Natural killer cell (primary cell): ENCODE measurements around the gene DLGAP4. TPM values are rescaled to one million over a fixed set of nuclear protein-coding genes. Genes with fewer than 3 reads are reported as not detected.

Source experiments
- ATAC-seq, 3 donors: fragments of 150-1000 bp in 2 of 3; fragments of 200-7000 bp in 1 of 3; cut with Tn5 transposase; 1 replicate in 1 of 3; 2 replicates in 2 of 3; pipeline ENCODE4 v1.10.0; 2021; ENCODE audit warnings: mild to moderate bottlenecking in 2 of 3, moderate library complexity in 2 of 3
- DNase-seq, 2 donors: peaks; one replicate each; pipeline versions ENCODE4 v3.0.0 to v3.0.0-alpha.2; 2013 to 2021; ENCODE audit warnings: mixed read lengths in 1 of 2
- H3K27ac ChIP-seq: one replicate; pipeline ENCODE4 v1.5.1; 2013; ENCODE audit warnings: mild to moderate bottlenecking, low read length
- H3K27me3 ChIP-seq: one replicate; pipeline ENCODE4 v1.6.1; 2013; ENCODE audit warnings: low read length; ENCODE audit not compliant: control insufficient read depth, insufficient read depth
- H3K36me3 ChIP-seq: one replicate; pipeline ENCODE4 v1.6.1; 2013; ENCODE audit warnings: low read length; ENCODE audit not compliant: control insufficient read depth, insufficient read depth
- H3K4me1 ChIP-seq: one replicate; pipeline ENCODE4 v1.6.1; 2013; ENCODE audit warnings: low read length; ENCODE audit not compliant: control insufficient read depth, insufficient read depth
- H3K4me3 ChIP-seq: one replicate; pipeline ENCODE4 v1.5.1; 2013; ENCODE audit warnings: low read length
- H3K9me3 ChIP-seq: one replicate; pipeline ENCODE4 v1.6.1; 2013; ENCODE audit warnings: low read length; ENCODE audit not compliant: control insufficient read depth, insufficient read depth
- H3K27ac Mint-ChIP-seq, 2 donors: one replicate each; pipeline ENCODE4 v1.8.0; 2022; ENCODE audit warnings: mild to moderate bottlenecking in 2 of 2, mixed read lengths in 2 of 2, moderate library complexity in 1 of 2
- H3K27me3 Mint-ChIP-seq, 2 donors: one replicate each; pipeline ENCODE4 v1.8.0; 2022; ENCODE audit warnings: low read depth in 2 of 2, mixed read lengths in 2 of 2
- H3K36me3 Mint-ChIP-seq: one replicate; pipeline ENCODE4 v1.8.0; 2022; ENCODE audit warnings: mixed read lengths
- H3K4me1 Mint-ChIP-seq, 2 donors: one replicate each; pipeline ENCODE4 v1.8.0; 2022; ENCODE audit warnings: mixed read lengths in 2 of 2
- H3K4me3 Mint-ChIP-seq: one replicate; pipeline ENCODE4 v1.8.0; 2022; ENCODE audit warnings: mild to moderate bottlenecking, moderate library complexity, mixed read lengths
- H3K9me3 Mint-ChIP-seq, 2 donors: one replicate each; pipeline ENCODE4 v1.8.0; 2022; ENCODE audit warnings: mixed read lengths in 2 of 2
- WGBS: methylation state at CpG from one replicate; pipeline ENCODE4 v1.1.7; 2013; ENCODE audit warnings: missing lambda C conversion rate; ENCODE audit not compliant: insufficient coverage; 5-methylcytosine and 5-hydroxymethylcytosine counted together
- intact Hi-C: fragments of 100-400 bp; cut with micrococcal nuclease; formaldehyde crosslinking; loops from one replicate; pipeline ENCODE4 v1.14.2; 2022
- total RNA-seq, 4 donors: library from RNA; stranded (reverse); fragments of 120-200 nt in 1 of 4; gene quantifications; one replicate each; pipeline versions ENCODE4 v1.2.3 to v1.2.4, GENCODE V29; 2013 to 2022
- TF ChIP-seq, protein P1 (sequence below): fragments of 200-600 bp; IDR thresholded peaks from one replicate; pipeline ENCODE4 v1.8.0; 2022; ENCODE audit warnings: antibody characterized with exemption

The DLGAP4 gene
- total RNA-seq, 3 donors from 2014 or later (not counting 1 experiment from before 2014, with no cell fraction given), result 47.9 to 51.6 (median 51.2) TPM

- TF ChIP-seq, protein P1, sequence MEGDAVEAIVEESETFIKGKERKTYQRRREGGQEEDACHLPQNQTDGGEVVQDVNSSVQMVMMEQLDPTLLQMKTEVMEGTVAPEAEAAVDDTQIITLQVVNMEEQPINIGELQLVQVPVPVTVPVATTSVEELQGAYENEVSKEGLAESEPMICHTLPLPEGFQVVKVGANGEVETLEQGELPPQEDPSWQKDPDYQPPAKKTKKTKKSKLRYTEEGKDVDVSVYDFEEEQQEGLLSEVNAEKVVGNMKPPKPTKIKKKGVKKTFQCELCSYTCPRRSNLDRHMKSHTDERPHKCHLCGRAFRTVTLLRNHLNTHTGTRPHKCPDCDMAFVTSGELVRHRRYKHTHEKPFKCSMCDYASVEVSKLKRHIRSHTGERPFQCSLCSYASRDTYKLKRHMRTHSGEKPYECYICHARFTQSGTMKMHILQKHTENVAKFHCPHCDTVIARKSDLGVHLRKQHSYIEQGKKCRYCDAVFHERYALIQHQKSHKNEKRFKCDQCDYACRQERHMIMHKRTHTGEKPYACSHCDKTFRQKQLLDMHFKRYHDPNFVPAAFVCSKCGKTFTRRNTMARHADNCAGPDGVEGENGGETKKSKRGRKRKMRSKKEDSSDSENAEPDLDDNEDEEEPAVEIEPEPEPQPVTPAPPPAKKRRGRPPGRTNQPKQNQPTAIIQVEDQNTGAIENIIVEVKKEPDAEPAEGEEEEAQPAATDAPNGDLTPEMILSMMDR, result no peak
- no peak overlapping the region for H3K4me3 ChIP-seq
- no peaks in the 10 kb centered on the region for H3K36me3 Mint-ChIP-seq
- no peaks in the 10 kb centered on the region for H3K9me3 Mint-ChIP-seq
- no peaks in the 10 kb centered on the region for H3K27me3 ChIP-seq
- ATAC-seq (no peak), DNase-seq (no peak)
- no peak overlapping the region for H3K27ac Mint-ChIP-seq
- no peaks in the 10 kb centered on the region for H3K9me3 ChIP-seq
- H3K4me1 Mint-ChIP-seq, result peaks cover 48 to 55% of the 10 kb centered on the region in 2 donors
- H3K36me3 ChIP-seq, result peaks cover 3% of the 10 kb centered on the region
- no peak overlapping the region for H3K4me3 Mint-ChIP-seq
- H3K27me3 Mint-ChIP-seq, result no peaks in the 10 kb centered on the region
- H3K27ac ChIP-seq, result no peak overlapping the region
- H3K4me1 ChIP-seq, result no peaks in the 10 kb centered on the region
- intact Hi-C loops, result no loop called here
- WGBS, result 83% methylated on average over 7 of the region's 7 CpGs
Measured at GRCh38 chr20:36478137-36478905, 172.2 kb downstream of the DLGAP4 start.

- H3K27me3 Mint-ChIP-seq, result no peaks in the 10 kb centered on the region
- no peak overlapping the region for H3K4me3 Mint-ChIP-seq
- TF ChIP-seq, protein P1, result no peak
- H3K9me3 Mint-ChIP-seq, result no peaks in the 10 kb centered on the region
- intact Hi-C loops, result no loop called here
- no peak for DNase-seq
- no peaks in the 10 kb centered on the region for H3K4me1 ChIP-seq
- H3K27me3 ChIP-seq, result no peaks in the 10 kb centered on the region
- no peak overlapping the region for H3K27ac ChIP-seq
- peak overlapping the region in 1 of 2 donors; percentile 45 for H3K27ac Mint-ChIP-seq
- no peaks in the 10 kb centered on the region for H3K9me3 ChIP-seq
- ATAC-seq, result no peak
- peaks cover 38 to 39% of the 10 kb centered on the region in 2 donors for H3K4me1 Mint-ChIP-seq
- WGBS, result 96% methylated on average over 2 of the region's 2 CpGs
- no peak overlapping the region for H3K4me3 ChIP-seq
- H3K36me3 Mint-ChIP-seq, result no peaks in the 10 kb centered on the region
- H3K36me3 ChIP-seq, result peaks cover 3% of the 10 kb centered on the region
Measured at GRCh38 chr20:36479938-36480337, 173.8 kb downstream of the DLGAP4 start.

DNA sequence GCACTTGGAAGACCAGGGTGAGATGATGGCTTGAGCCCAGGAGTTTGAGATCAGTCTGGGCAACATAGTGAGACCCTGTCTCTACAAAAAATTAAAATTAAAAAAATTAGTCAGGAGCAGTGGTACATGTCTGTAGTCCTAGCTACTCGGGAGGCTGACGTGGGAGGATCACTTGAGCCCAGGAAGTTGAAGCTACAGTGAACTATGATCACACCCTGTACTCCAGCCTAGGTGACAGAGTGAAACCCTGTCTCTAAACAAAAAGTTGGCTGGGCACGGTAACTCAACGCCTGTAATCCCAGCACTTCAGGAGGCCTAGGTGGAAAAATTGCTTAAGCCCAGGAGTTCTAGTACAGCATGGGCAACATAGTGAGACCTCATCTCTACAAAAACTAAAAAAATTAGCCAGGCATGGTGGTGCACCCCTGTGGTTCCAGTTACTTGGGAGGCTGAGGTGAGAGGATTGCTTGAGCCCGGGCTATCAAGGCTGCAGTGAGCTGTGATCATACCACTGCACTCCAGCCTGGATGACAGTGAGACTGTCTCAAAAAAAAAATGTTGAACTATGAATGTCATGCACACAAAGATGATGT is 174.4 kb downstream of the DLGAP4 start:
- Mint-ChIP-seq H3K4me3 (no peak overlapping the region), H3K4me1 (peaks cover 38% of the 10 kb centered on the region in 2 donors), H3K27me3 (no peaks in the 10 kb centered on the region), H3K9me3 (no peaks in the 10 kb centered on the region), H3K36me3 (no peaks in the 10 kb centered on the region), H3K27ac (peak overlapping the region in 1 of 2 donors; percentile 15)
- DNase-seq (no peak), ATAC-seq (no peak)
- H3K4me3 ChIP-seq, result no peak overlapping the region
- TF ChIP-seq, protein P1, result no peak
- intact Hi-C loops, result no loop called here
- no peaks in the 10 kb centered on the region for H3K4me1 ChIP-seq
- peaks cover 3% of the 10 kb centered on the region for H3K36me3 ChIP-seq
- H3K27me3 ChIP-seq, result no peaks in the 10 kb centered on the region
- no peaks in the 10 kb centered on the region for H3K9me3 ChIP-seq
- 77% methylated on average over 5 of the region's 5 CpGs for WGBS
- no peak overlapping the region for H3K27ac ChIP-seq
